GM06990 (cell line): ENCODE results near the gene ADAMTS20.

Experiments
- DNase-seq: peaks from one replicate; pipeline ENCODE4 v3.0.0-alpha.2; 2011; ENCODE audit not compliant: insufficient read length; ENCODE audit errors: extremely low read depth
- H3K27me3 ChIP-seq: replicated peaks from 2 replicates; pipeline ENCODE4 v1.6.0; 2011; ENCODE audit warnings: low read length; ENCODE audit not compliant: control insufficient read depth, insufficient read depth
- H3K36me3 ChIP-seq: 2 replicates; pipeline ENCODE4 v1.5.1; 2011; ENCODE audit warnings: low read length; ENCODE audit not compliant: control insufficient read depth, insufficient read depth
- H3K4me3 ChIP-seq: replicated peaks from 2 replicates; pipeline ENCODE4 v1.5.1; 2011; ENCODE audit warnings: low read depth, mild to moderate bottlenecking, control low read depth, low read length
- CTCF ChIP-seq: IDR thresholded peaks from 2 replicates; pipeline ENCODE4 v1.5.1; 2011; ENCODE audit warnings: low read length, control low read depth, mild to moderate bottlenecking, inconsistent platforms; ENCODE audit not compliant: insufficient read depth, poor library complexity, severe bottlenecking

The ADAMTS20 gene

GRCh38 chr12:43337571-43338444, 214.2 kb downstream of the ADAMTS20 start:
- DNase-seq = no peak

GRCh38 chr12:43336962-43337555, 214.9 kb downstream of the ADAMTS20 start:
- H3K27me3 ChIP-seq = no peaks in the 10 kb centered on the region
- TF ChIP-seq CTCF = peak; percentile 40
- no peaks in the 10 kb centered on the region for H3K36me3 ChIP-seq
- DNase-seq = no peak
- no peak overlapping the region for H3K4me3 ChIP-seq

More at GRCh38 chr12:43337571-43338444, 214.2 kb downstream of the ADAMTS20 start:
- Histone ChIP-seq H3K4me3 (no peak overlapping the region), H3K27me3 (no peaks in the 10 kb centered on the region), H3K36me3 (no peaks in the 10 kb centered on the region)
- TF ChIP-seq CTCF = no peak

GRCh38 chr12:43333644-43334043, 218.4 kb downstream of the ADAMTS20 start:
- no peak overlapping the region for H3K4me3 ChIP-seq
- no peak for TF ChIP-seq CTCF
- no peaks in the 10 kb centered on the region for H3K36me3 ChIP-seq
- DNase-seq = no peak
- no peaks in the 10 kb centered on the region for H3K27me3 ChIP-seq

GRCh38 chr12:43332977-43333640, 218.9 kb downstream of the ADAMTS20 start:
- H3K4me3 ChIP-seq = no peak overlapping the region
- no peaks in the 10 kb centered on the region for H3K27me3 ChIP-seq
- no peak for DNase-seq
- no peak for TF ChIP-seq CTCF
- H3K36me3 ChIP-seq = no peaks in the 10 kb centered on the region

GRCh38 chr12:43331935-43332334, 220.1 kb downstream of the ADAMTS20 start:
- Histone ChIP-seq H3K4me3 (no peak overlapping the region), H3K27me3 (no peaks in the 10 kb centered on the region), H3K36me3 (no peaks in the 10 kb centered on the region)
- no peak for DNase-seq
- no peak for TF ChIP-seq CTCF
